HepG2 (cell line): ENCODE measurements around the gene ACSF3. TPM values are rescaled to one million over a fixed set of nuclear protein-coding genes. Genes with fewer than 3 reads are reported as not detected.

Experiments used
- CSRNP2 ChIP-seq: sonication (generic); formaldehyde crosslinking; conservative IDR thresholded peaks from 2 replicates; pipeline ENCODE4 v1.8.0; 2022; ENCODE audit warnings: low read depth, missing genetic modification reagents
- DZIP1 ChIP-seq: sonication (generic); formaldehyde crosslinking; IDR thresholded peaks from 2 replicates; pipeline ENCODE4 v1.5.0; 2020; ENCODE audit warnings: mild to moderate bottlenecking, missing genetic modification reagents
- EZH2 ChIP-seq: conservative IDR thresholded peaks from 2 replicates; pipeline ENCODE4 v1.6.1; 2012; ENCODE audit warnings: mild to moderate bottlenecking, low read depth, low read length, moderate library complexity
- FUBP1 ChIP-seq: sonication (generic); formaldehyde crosslinking; IDR thresholded peaks from 2 replicates; pipeline ENCODE4 v1.5.1; 2020; ENCODE audit warnings: missing genetic modification reagents, mild to moderate bottlenecking, borderline replicate concordance
- GATAD2A ChIP-seq: IDR thresholded peaks from 2 replicates; pipeline ENCODE4 v1.6.1; 2016
- HMG20A ChIP-seq: IDR thresholded peaks from 2 replicates; pipeline ENCODE4 v1.6.1; 2016; ENCODE audit warnings: borderline replicate concordance
- IKZF1 ChIP-seq: fragments of 450-650 bp; IDR thresholded peaks from 2 replicates; pipeline ENCODE4 v1.7.1; 2016
- RCOR2 ChIP-seq: IDR thresholded peaks from 2 replicates; pipeline ENCODE4 v1.6.1; 2016; ENCODE audit warnings: missing biosample characterization, missing genetic modification reagents
- SATB2 ChIP-seq: sonication (generic); formaldehyde crosslinking; IDR thresholded peaks from 2 replicates; pipeline ENCODE4 v1.5.0; 2020; ENCODE audit warnings: missing genetic modification reagents
- SP1 ChIP-seq, 2 experiments: fragments of 450-650 bp in 1 of 2; sonication (generic) in 1 of 2; formaldehyde crosslinking in 1 of 2; IDR thresholded peaks; 2 replicates each; pipeline versions ENCODE4 v1.4.0 to v1.6.1; 2016 to 2020; ENCODE audit warnings: missing genetic modification reagents in 1 of 2
- SRF ChIP-seq: IDR thresholded peaks from 2 replicates; pipeline ENCODE4 v1.6.1; 2011; ENCODE audit warnings: mild to moderate bottlenecking, low read depth, low read length, moderate library complexity
- ZKSCAN1 ChIP-seq: fragments of 150-350 bp; IDR thresholded peaks from 2 replicates; pipeline ENCODE4 v1.6.1; 2014; ENCODE audit warnings: low read length
- ZMYM4 ChIP-seq: sonication (generic); formaldehyde crosslinking; IDR thresholded peaks from 2 replicates; pipeline ENCODE4 v1.8.1; 2023; ENCODE audit warnings: mild to moderate bottlenecking, missing genetic modification reagents
- ZNF264 ChIP-seq: sonication (generic); formaldehyde crosslinking; IDR thresholded peaks from 2 replicates; pipeline ENCODE4 v1.4.0; 2020; ENCODE audit warnings: missing genetic modification reagents
- ZNF280B ChIP-seq: sonication (generic); formaldehyde crosslinking; IDR thresholded peaks from 2 replicates; pipeline ENCODE4 v1.5.0; 2020; ENCODE audit warnings: missing genetic modification reagents, mild to moderate bottlenecking, borderline replicate concordance
- ZNF687 ChIP-seq: sonication (generic); formaldehyde crosslinking; IDR thresholded peaks from 2 replicates; pipeline ENCODE4 v1.5.1; 2020; ENCODE audit warnings: mild to moderate bottlenecking, missing genetic modification reagents, moderate library complexity
- polyA plus RNA-seq, 8 experiments: library from polyadenylated mRNA; depleted of rRNA in 3 of 8; stranded (reverse) in 7 of 8; unstranded in 1 of 8; fragments of >200 nt; fragmentation: Illumina TruSeq in 4 of 8; extraction: Trizol in 4 of 8; gene quantifications; 2 replicates each; pipeline versions ENCODE4 v1.2.1 to v1.2.3, GENCODE V29; 2011 to 2016; ENCODE audit warnings: low read depth in 4 of 8, missing spikeins in 1 of 8, mixed read lengths in 1 of 8; ENCODE audit not compliant: insufficient read depth in 1 of 8
- total RNA-seq, 5 experiments: library from RNA; depleted of rRNA; stranded (reverse); fragments of >200 nt; fragmentation: Illumina TruSeq; extraction: Trizol; gene quantifications; 2 replicates each; pipeline ENCODE4 v1.2.3, GENCODE V29; 2016; ENCODE audit warnings: low read depth in 1 of 5

The ACSF3 gene
- total and polyA plus RNA-seq, 2 of the 13 experiments (the other 11 are each of a cell fraction or from before 2014, with no cell fraction given), result 14.9 to 30.6 TPM

GRCh38 chr16:89191033-89191900 lies 97.6 kb downstream of the ACSF3 start (continued):
- TF ChIP-seq ZNF687 (CRISPR knock-in tag), result peak; percentile 88
- TF ChIP-seq GATAD2A (CRISPR knock-in tag), result peak; percentile 33; the same call in 1 of the 2 replicates
- 0 out of 2 replicates have a peak, but pooled peaks have one; percentile 13 for TF ChIP-seq CSRNP2
- TF ChIP-seq SRF, result no peak
- TF ChIP-seq ZNF280B (CRISPR knock-in tag), result peak; percentile 61; the same call in 1 of the 2 replicates
- TF ChIP-seq ZMYM4, result peak; percentile 58; the same call in 1 of the 2 replicates
- TF ChIP-seq SATB2 (CRISPR knock-in tag), result no peak
- TF ChIP-seq ZNF264 (CRISPR knock-in tag), result no peak
- no peak for TF ChIP-seq FUBP1 (CRISPR knock-in tag)
- no peak for TF ChIP-seq IKZF1
- no peak for TF ChIP-seq RCOR2 (CRISPR knock-in tag)
- no peak for TF ChIP-seq HMG20A (CRISPR knock-in tag)
- 0 out of 2 replicates have a peak, but pooled peaks have one; percentile 40 for TF ChIP-seq SP1 (IDR thresholded peaks at IDR 0.05)
- TF ChIP-seq SP1 (CRISPR knock-in tag; IDR thresholded peaks at IDR 0.05), result no peak
- 0 out of 2 replicates have a peak, but pooled peaks have one; percentile 40 for TF ChIP-seq ZKSCAN1
- TF ChIP-seq DZIP1, result peak; percentile 75
- TF ChIP-seq EZH2, result no peak
